ENCODE data around the gene CD276.
"Not testable (repeated sequence)": the region's sequence is repeated elsewhere in the genome, so short reads cannot be mapped to it uniquely, and the experiment has no call there.

DNA sequence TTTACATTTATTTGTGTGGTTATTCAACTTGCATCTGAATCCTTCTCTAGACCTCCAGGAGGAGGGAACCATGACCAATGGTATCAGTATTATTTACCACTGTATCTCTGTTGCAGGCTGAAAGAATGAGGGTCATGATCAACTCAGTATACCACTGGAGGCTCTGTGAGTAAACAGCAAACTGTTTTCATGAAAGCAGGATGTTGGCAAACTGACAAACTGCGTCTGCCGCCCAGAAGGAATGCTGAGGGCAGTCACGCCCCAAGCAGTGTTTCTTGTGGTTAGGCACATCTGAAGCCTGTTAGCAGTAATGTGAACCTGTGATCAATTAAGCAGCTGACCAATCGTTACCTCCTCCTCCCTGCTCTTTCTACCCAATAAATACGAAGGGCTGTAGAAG, 44.7 kb upstream of the CD276 start:
- TF ChIP-seq POLR2A (IDR thresholded peaks at IDR 0.05; ENCODE audit: borderline replicate concordance, extremely low read depth, insufficient read depth, insufficient read length); ZNF274 (IDR thresholded peaks at IDR 0.05; ENCODE audit: low read depth, low read length); EZH2 (IDR thresholded peaks at IDR 0.05); SIN3A (IDR thresholded peaks at IDR 0.05; ENCODE audit: low read depth); EZH2phosphoT487 (IDR thresholded peaks at IDR 0.05; ENCODE audit: borderline replicate concordance); POLR2AphosphoS5 (IDR thresholded peaks at IDR 0.05; ENCODE audit: low read depth, low read length); SRF (IDR thresholded peaks at IDR 0.05; ENCODE audit: low read depth); ZFX (IDR thresholded peaks at IDR 0.05): not testable (repeated sequence)
- TF ChIP-seq, protein P1, sequence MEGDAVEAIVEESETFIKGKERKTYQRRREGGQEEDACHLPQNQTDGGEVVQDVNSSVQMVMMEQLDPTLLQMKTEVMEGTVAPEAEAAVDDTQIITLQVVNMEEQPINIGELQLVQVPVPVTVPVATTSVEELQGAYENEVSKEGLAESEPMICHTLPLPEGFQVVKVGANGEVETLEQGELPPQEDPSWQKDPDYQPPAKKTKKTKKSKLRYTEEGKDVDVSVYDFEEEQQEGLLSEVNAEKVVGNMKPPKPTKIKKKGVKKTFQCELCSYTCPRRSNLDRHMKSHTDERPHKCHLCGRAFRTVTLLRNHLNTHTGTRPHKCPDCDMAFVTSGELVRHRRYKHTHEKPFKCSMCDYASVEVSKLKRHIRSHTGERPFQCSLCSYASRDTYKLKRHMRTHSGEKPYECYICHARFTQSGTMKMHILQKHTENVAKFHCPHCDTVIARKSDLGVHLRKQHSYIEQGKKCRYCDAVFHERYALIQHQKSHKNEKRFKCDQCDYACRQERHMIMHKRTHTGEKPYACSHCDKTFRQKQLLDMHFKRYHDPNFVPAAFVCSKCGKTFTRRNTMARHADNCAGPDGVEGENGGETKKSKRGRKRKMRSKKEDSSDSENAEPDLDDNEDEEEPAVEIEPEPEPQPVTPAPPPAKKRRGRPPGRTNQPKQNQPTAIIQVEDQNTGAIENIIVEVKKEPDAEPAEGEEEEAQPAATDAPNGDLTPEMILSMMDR (IDR thresholded peaks at IDR 0.05 in 2 of 3, conservative IDR thresholded peaks at IDR 0.05 in 1 of 3; ENCODE audit: borderline replicate concordance in 1 of 3, insufficient read depth in 1 of 3, low read depth in 2 of 3, low read length in 2 of 3) = not testable (repeated sequence)
- TF ChIP-seq, protein P2, sequence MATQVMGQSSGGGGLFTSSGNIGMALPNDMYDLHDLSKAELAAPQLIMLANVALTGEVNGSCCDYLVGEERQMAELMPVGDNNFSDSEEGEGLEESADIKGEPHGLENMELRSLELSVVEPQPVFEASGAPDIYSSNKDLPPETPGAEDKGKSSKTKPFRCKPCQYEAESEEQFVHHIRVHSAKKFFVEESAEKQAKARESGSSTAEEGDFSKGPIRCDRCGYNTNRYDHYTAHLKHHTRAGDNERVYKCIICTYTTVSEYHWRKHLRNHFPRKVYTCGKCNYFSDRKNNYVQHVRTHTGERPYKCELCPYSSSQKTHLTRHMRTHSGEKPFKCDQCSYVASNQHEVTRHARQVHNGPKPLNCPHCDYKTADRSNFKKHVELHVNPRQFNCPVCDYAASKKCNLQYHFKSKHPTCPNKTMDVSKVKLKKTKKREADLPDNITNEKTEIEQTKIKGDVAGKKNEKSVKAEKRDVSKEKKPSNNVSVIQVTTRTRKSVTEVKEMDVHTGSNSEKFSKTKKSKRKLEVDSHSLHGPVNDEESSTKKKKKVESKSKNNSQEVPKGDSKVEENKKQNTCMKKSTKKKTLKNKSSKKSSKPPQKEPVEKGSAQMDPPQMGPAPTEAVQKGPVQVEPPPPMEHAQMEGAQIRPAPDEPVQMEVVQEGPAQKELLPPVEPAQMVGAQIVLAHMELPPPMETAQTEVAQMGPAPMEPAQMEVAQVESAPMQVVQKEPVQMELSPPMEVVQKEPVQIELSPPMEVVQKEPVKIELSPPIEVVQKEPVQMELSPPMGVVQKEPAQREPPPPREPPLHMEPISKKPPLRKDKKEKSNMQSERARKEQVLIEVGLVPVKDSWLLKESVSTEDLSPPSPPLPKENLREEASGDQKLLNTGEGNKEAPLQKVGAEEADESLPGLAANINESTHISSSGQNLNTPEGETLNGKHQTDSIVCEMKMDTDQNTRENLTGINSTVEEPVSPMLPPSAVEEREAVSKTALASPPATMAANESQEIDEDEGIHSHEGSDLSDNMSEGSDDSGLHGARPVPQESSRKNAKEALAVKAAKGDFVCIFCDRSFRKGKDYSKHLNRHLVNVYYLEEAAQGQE (IDR thresholded peaks at IDR 0.05; ENCODE audit: low read depth) = not testable (repeated sequence)
- TF ChIP-seq, protein P3, sequence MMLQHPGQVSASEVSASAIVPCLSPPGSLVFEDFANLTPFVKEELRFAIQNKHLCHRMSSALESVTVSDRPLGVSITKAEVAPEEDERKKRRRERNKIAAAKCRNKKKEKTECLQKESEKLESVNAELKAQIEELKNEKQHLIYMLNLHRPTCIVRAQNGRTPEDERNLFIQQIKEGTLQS (IDR thresholded peaks at IDR 0.05) = not testable (repeated sequence)

Measured in HCT116 (cell line).